Stimulated activated CD8-positive, alpha-beta memory T cell treated with anti-CD3 and anti-CD28 coated beads, Interleukin-12 subunit alpha, Interleukin-12 subunit beta, amount 100 ng/mL, for 4 hours (primary cell): ENCODE measurements around the gene SMAD3.

ENCODE experiments used
- DNase-seq: peaks from one replicate; pipeline ENCODE4 v3.0.0-alpha.2; 2020; ENCODE audit warnings: low read depth

The SMAD3 gene

DNA sequence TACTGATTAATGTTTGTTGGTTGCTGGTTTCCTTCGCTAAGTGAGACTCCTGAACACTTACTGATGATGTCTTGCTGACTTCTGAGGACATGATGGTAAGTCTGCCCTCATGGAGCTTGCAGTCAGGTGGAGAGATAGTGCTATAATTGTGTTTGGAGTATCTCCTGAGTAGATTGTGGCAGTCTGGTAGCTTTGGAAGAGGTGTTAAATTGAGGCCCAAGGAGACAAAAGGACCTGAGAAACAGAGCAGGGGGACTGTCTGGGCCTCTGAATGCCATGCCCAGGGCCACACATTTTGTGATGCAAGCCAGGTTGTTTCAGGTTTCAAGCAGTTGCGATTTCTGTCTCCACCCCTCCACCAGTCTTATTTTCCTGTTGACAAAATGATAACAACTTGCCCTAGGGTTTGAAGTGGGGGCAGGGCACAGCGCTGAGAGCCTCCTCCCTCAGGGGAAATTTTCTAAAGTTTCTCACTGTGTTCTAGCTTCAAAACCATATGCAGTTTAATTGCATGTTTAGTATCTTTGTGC lies 16.7 kb downstream of the SMAD3 start:
- no peak for DNase-seq

GRCh38 chr15:67083135-67083762 lies 17.8 kb downstream of the SMAD3 start:
- no peak for DNase-seq

DNA sequence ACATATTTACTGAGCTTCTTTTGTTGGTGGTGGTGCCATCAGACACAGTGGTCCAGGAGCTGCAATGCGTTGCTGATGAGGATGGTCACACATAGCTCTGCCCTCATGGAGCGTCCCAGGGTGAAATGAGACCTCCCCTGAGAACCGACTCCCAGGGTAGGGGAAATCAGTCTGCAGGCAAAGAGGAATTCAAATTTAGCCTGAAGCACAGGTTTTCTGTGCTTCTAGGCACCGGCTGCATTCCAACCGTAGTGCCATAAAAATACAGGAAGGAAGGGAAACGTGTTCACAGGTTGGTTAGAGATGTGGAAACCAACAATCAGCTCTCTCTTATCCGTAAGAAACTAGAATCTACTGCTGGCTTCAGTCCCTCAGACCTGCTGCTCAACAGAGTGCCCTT lies 19.2 kb downstream of the SMAD3 start:
- no peak for DNase-seq

DNA sequence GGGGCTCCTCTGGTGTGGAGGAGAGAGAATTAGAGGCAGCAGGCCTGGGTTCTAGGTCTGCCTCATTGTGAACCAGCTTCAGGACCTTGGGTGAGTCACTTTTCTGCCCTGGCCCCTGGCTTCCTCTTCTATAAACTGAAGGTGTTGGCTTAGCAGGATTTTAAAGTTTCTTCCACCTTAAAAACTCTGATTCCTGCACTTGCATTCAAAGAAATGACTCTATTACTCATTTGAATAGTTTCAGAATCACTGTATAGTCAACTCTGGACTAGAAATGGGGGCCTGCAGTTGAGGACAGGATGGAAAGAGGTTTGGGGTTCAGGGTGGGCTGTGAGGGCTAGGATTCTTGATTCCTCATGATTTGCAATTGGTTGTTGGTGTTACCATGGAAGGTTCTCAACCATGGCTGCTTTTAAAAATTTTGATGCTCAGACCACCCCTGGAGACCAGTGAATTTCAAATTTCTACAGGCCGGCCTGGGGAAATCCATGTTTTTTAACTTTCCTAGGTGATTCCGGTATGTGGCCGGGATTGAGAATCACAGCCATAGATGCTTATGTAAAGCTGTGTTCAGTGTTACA lies 19.9 kb downstream of the SMAD3 start:
- DNase-seq = no peak

DNA sequence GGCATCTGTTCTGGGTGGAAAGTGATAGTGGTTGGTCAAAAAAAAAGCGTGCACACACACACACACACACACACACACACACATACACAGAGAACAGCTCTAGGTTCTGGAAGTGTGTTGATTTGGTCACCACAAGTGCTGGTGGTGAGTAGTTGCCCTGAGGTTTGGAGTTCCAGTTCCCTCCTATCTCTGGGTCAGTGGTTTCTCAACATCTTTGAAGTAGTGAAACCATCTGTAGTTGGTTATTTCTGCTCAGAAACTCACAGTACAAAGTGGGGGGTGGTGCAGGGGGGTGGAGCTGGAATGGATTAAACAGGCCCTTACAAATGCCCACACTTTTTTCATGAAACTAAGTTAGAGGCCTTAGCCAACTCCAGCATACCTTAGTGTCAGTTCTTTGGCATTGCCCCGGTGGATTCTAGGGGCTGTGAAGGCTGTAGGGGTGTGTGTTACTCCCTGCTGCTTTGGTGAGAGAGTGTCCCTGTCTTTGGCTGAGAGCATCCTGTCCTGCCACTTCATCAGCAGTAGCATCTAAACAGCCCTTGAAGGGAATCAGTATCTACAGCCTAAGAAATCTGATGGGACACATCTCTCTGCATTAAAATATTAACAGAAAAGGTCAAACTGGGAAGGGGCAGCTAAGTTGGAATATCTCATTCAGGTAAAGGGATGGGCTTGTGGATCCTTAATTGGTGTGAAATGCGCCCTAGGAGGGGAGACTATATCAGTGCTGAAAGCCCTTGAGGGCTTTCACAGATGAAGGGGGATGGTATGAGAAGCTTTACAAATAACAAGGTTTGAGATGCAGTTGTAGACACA lies 20.6 kb downstream of the SMAD3 start:
- no peak for DNase-seq

- DNase-seq = no peak
Measured at GRCh38 chr15:67086637-67086914, 21.2 kb downstream of the SMAD3 start.

DNA sequence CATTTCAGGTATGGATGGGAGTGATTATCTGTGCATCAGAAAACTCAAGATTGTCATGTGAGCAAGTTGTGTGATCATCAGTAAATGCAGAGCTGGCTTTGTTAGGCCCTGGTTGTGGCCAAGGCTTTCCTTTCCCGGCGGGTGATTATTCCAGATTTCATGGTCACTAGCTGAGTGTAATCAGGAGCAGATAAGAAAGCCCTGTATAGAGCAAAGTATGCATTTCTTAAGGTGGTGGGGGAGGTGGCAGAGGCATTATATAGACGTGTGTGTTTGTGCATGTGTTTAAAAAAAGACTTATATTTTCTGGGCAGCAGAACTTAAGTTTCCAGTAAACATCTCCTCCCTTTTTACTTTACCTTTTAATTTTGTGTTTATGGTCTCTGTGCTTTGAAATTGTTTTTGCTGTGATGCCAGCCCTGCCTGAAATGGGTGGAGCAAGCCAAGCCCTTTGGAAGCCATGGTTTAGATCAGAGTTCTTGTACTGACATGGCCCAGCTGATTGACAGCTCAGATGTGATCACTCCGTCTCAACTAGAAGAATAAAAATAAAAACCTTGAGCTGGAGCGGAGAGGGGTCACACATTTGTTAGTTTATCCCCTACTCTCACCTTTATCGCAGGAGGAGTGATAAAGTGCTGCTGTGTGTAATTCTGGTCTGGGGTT lies 22.2 kb downstream of the SMAD3 start:
- no peak for DNase-seq

DNA sequence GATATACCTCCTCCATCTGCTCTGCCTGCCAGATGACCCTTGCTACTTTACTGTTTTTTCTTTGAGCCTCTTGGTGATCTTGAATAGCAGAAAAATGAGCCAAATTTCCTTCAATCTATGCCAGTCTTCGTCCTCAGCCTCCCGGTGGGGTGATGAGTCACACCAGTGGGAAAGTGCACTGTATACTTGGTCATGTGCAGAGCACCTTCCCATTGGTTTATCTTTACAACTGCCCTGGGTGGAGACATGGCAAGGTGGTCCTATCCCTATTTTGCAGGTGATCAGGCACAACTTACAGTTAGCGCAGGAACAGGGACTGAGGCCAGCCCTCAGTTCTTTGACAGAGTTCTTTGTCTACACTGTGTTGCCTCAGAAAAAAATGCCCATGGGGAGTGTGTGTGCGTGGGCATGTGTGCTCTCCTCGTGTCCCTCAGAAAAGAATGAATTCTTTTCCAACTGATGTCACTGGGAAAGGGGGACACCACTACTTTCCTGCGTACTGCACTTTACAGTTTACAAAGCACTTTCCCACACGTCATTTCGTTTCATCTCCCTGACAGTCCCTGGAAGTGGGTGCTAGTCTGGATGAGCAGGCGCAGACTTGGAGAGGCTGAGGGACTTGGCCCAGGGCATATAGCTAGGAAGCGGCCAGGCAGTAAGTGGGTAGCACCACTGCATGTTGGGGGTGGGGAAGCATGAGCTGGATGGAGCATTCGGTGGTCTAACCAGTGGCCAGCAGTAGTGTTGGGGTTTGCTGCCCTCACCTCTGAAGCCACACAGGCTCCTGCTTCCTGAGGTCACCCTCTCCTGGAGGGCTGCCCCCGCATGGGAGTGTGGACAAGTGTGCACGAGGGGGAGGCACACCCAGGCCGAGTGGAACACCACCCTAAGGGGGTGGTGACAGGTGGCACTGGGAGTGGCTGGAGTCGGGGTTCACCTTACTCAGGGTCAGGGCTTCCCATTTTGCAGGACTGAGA lies 24.1 kb downstream of the SMAD3 start:
- DNase-seq = no peak

DNA sequence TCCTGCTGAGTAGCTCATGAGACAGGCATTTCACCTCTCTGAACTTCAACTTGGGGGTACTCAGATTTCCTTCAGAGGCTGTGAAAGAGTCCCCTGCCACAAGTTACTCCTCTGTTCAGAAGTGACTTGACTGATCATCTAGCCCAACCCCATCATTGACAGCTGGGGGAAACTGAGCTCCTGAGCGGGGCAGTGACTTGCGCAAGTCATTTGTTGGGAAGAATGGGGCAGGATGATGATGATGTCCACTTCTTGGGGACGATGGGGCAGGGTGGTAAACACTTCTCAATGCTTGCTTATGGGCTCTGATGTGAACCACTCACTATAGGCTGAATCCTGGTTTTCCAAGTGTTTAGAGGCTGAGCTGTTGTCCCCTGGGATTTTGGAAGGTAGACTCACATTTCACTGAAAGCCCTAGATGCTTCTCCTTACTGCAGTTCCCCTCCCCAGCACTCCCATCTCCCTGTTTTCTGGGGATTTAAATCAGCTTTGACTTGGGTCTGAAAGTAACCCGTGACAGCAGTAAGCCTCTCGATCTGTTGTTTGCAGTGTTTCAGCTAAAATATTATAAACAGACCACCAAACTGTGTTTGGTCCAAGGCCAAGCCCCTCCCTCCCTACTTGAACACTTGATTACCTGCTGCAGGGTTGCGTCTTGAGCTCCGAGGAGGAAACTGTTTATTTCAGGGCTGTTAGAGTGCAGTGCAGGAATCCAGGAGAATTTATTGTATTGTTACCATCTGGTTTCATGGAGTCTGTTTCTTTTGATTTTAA lies 25.1 kb downstream of the SMAD3 start:
- DNase-seq = no peak

DNA sequence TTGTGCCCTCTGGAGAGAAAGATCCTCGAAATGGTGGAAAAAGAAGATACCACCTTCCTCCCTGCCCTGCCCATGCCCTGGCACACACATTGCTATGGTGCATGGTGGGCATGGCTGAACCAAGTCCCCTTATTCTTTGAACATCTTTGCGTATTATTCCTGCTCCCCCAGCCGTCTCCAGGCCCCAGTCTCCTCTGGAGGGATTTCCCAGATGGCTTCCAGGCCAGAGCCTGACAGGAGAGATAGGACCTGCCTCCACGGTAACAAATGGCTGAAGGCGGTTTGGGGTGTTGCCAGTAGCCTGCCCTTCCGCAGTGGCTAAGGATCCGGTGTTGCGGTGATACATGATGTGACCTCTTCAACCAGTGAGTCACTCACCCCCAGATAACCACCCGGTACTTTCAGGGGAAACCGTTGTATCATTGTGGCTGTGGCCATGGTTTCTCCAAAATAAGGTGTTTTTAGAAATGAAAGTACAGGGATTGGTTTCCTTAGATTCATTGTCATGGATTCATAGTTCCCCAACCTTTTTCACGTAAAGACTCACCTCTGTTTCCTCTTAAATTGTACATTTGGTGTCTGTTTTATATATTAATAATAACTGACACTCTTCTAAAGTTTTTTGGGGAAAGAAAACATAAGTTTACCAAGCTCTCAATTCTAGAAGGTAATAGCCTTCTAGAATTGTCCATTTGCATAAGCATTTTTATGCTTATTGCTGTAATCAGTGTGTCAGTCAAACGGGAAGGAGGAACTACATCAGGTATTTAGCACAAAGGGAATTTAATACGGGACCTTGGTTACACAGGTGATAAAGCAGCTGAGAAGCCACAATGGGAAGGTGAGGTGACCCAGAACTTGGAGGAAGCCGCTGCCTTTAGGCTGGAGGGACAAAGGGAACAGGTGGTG lies 25.9 kb downstream of the SMAD3 start:
- DNase-seq = peak; percentile 58

GRCh38 chr15:67091980-67092677 lies 26.7 kb downstream of the SMAD3 start:
- no peak for DNase-seq

GRCh38 chr15:67092752-67093503 lies 27.5 kb downstream of the SMAD3 start:
- no peak for DNase-seq

DNA sequence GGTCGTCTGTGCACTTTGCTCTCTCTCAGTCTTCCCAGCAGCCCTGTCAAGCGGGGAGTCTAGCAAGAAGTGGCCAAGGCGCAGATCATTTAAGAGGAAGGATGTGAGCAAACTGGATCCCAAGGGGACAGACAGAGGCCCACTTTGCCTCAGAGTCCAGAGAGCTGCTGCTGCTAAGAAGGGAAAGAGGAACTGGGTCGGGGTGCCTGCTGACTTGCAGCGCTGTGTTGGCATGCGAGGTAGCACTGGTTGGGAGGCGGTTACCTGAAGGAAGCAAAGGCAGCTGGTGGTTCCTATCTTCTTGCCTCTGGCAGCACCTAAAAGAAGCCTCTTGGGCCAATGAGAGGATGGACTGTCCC lies 28.1 kb downstream of the SMAD3 start:
- no peak for DNase-seq

GRCh38 chr15:67094001-67094826 lies 28.8 kb downstream of the SMAD3 start:
- DNase-seq = no peak

DNA sequence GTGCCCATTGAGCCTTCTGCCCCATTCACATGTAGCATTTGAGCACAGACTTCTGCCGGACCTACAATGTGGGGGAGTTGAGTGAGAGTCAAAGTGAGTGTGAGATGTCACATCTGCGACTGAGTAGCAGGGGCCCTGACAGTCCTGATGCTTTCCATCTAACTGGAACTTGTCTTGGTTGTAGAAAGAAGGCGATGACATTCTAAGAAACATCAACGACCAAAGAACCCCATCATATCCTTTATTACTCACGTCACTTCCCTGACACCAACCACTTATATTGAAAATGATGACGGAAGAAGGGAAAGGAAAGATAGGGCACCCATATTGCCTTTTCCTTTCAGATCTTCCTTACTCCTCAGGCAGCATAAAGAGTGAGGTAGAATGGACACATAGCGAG lies 30.5 kb downstream of the SMAD3 start:
- DNase-seq = no peak

DNA sequence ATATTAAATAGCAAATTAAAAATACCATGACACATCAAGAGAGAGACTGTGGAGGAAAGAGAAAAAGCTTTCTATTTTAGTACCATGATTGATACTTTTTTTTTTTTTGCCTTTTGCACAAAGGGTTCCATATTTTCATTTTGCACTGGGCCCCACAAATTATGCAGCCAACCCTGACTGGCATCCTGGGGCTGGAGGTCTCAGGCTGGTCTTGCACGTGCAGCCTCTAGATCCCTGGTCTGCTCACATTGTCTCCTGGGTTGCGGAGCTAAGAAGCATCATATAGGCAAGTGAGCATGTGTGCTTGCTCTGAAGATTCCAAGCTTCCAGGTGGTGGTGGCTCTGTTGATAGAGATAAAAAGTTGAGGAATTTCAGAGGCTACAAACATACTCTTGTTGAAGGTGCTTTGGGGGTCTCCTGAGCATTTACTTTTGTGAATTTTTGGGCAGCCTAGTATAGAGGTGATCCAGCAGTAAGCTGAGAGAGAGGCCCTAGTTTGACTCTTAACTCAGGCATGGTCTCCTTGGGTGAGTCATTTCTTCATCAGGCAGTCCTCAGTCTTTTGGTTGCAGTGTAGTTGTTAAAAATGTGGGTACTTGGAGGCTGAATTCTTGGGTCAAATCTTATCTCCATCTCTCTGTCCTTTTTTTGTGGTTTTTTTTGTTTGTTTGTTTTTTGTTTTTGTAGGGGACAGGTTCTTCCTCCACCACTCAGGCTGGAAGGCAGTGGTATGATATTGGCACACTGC lies 31.3 kb downstream of the SMAD3 start:
- DNase-seq = no peak

- no peak for DNase-seq
Measured at GRCh38 chr15:67097424-67097823, 32.0 kb downstream of the SMAD3 start.
